ACHN (cell line): ENCODE data around the gene PREPL.
"Not testable (repeated sequence)": the region's sequence is repeated elsewhere in the genome, so short reads cannot be mapped to it uniquely, and the experiment has no call there.

ENCODE experiments used
- DNase-seq: peaks from one replicate; pipeline ENCODE4 v3.0.0-alpha.2; 2015
- in situ Hi-C: cut with HindIII; loops from 2 replicates; pipeline ENCODE4 v1.10.0; 2017; ENCODE audit warnings: low sequenced_read_pairs, low pct_ligation_motif_present, low pct_unique_long_range_greater_than_20kb

The PREPL gene

GRCh38 chr2:44361330-44362206 is at the start of gene PREPL, which contains the start of gene CAMKMT:
Gene PREPL, minus strand, starts transcription at chr2:44361494. Its CDS starts 15,152 bp downstream, at chr2:44346342.
Gene CAMKMT, plus strand, starts transcription at chr2:44361947.
- peak; percentile 98 for DNase-seq
- in situ Hi-C loops: no loop called here

- in situ Hi-C loops: no loop called here
- no peak for DNase-seq
Measured at GRCh38 chr2:44398243-44398897, 37.1 kb upstream of the PREPL start.

GRCh38 chr2:44397447-44398175 is 36.3 kb upstream of the PREPL start:
- no peak for DNase-seq
- in situ Hi-C loops: no loop called here

GRCh38 chr2:44392338-44392943 is 31.1 kb upstream of the PREPL start:
- in situ Hi-C loops: no loop called here
- DNase-seq: peak; percentile 60

GRCh38 chr2:44389895-44390294 is 28.6 kb upstream of the PREPL start:
- in situ Hi-C loops: no loop called here
- DNase-seq: peak; percentile 12

GRCh38 chr2:44388877-44389276 is 27.6 kb upstream of the PREPL start:
- in situ Hi-C loops: no loop called here
- DNase-seq: no peak

- DNase-seq, in situ Hi-C loops: not testable (repeated sequence)
Measured at GRCh38 chr2:44385226-44385625, 23.9 kb upstream of the PREPL start.

- in situ Hi-C loops: no loop called here
- DNase-seq: no peak
Measured at GRCh38 chr2:44377486-44377885, 16.2 kb upstream of the PREPL start.

- DNase-seq: no peak
- in situ Hi-C loops: no loop called here
Measured at GRCh38 chr2:44372246-44372645, 11.0 kb upstream of the PREPL start.

- no peak for DNase-seq
- in situ Hi-C loops: no loop called here
Measured at GRCh38 chr2:44371445-44371844, 10.2 kb upstream of the PREPL start.

GRCh38 chr2:44369392-44369791 is 8.1 kb upstream of the PREPL start:
- DNase-seq: no peak
- in situ Hi-C loops: no loop called here

GRCh38 chr2:44367591-44367990 is 6.3 kb upstream of the PREPL start:
- DNase-seq: no peak
- in situ Hi-C loops: no loop called here

GRCh38 chr2:44364604-44365003 is 3.3 kb upstream of the PREPL start:
- no peak for DNase-seq
- in situ Hi-C loops: no loop called here

GRCh38 chr2:44362207-44363015 is 1.1 kb upstream of the PREPL start:
- in situ Hi-C loops: no loop called here
- peak; percentile 58 for DNase-seq

GRCh38 chr2:44360749-44361329 is 455 bp downstream of the PREPL start:
- DNase-seq: peak; percentile 38

GRCh38 chr2:44358503-44358902 is 2.8 kb downstream of the PREPL start:
- peak; percentile 58 for DNase-seq
- in situ Hi-C loops: no loop called here

More at GRCh38 chr2:44360749-44361329, 455 bp downstream of the PREPL start:
- in situ Hi-C loops: no loop called here

GRCh38 chr2:44354761-44355160 is 6.5 kb downstream of the PREPL start:
- no peak for DNase-seq
- in situ Hi-C loops: no loop called here

- DNase-seq: no peak
- in situ Hi-C loops: no loop called here
Measured at GRCh38 chr2:44352510-44352909, 8.8 kb downstream of the PREPL start.
